Peyer's patch (tissue), 4 donors: ENCODE measurements around the gene OLFM1. TPM values are rescaled to one million over a fixed set of nuclear protein-coding genes. Genes with fewer than 3 reads are reported as not detected.
A peak's percentile ranks its signal among the peaks of the same experiment; 100 is the strongest.

Experiments used
- DNase-seq, 3 donors: peaks; one replicate each; pipeline ENCODE4 v3.0.0-alpha.2; 2017 to 2019
- H3K27ac ChIP-seq, 4 donors: fragments of 200-600 bp; sonication (generic); one replicate each; pipeline ENCODE4 v1.5.1; 2016 to 2019
- H3K27me3 ChIP-seq, 2 donors: fragments of 200-600 bp; sonication (generic); one replicate each; pipeline ENCODE4 v1.5.1; 2019
- H3K36me3 ChIP-seq, 3 donors: fragments of 200-600 bp; sonication (generic); one replicate each; pipeline ENCODE4 v1.5.1; 2016 to 2019
- H3K4me1 ChIP-seq, 4 donors: fragments of 200-600 bp; sonication (generic); one replicate each; pipeline ENCODE4 v1.5.1; 2016 to 2019
- H3K4me3 ChIP-seq, 4 donors: fragments of 200-600 bp; sonication (generic); 1 replicate in 3 of 4; 2 replicates in 1 of 4; pipeline ENCODE4 v1.5.1; 2016 to 2019; ENCODE audit warnings: mild to moderate bottlenecking in 1 of 4
- H3K9me3 ChIP-seq, 4 donors: fragments of 200-600 bp; sonication (generic); one replicate each; pipeline ENCODE4 v1.5.1; 2016 to 2019; ENCODE audit warnings: mild to moderate bottlenecking in 1 of 4
- POLR2A ChIP-seq, 2 donors: fragments of 450-650 bp; IDR thresholded peaks; one replicate each; pipeline ENCODE4 v1.5.1; 2017; ENCODE audit warnings: antibody characterized with exemption in 2 of 2, mild to moderate bottlenecking in 2 of 2, moderate library complexity in 2 of 2
- total RNA-seq, 4 donors: library from RNA; depleted of rRNA; stranded (reverse); fragments of >200 nt; gene quantifications; one replicate each; pipeline ENCODE4 v1.1.0, GENCODE V29; 2016
- TF ChIP-seq, protein P1 (sequence below), 6 experiments: fragments of 450-650 bp in 4 of 6; fragments of 200-600 bp in 2 of 6; sonication (generic) in 1 of 6; IDR thresholded peaks; one replicate each; pipeline ENCODE4 v1.5.1; 2017 to 2019; ENCODE audit warnings: antibody characterized with exemption in 6 of 6, mild to moderate bottlenecking in 3 of 6, moderate library complexity in 1 of 6

Gene OLFM1
- total RNA-seq, 4 donors from 2014 or later: 2.5 to 5.8 (median 4.9) TPM

DNA sequence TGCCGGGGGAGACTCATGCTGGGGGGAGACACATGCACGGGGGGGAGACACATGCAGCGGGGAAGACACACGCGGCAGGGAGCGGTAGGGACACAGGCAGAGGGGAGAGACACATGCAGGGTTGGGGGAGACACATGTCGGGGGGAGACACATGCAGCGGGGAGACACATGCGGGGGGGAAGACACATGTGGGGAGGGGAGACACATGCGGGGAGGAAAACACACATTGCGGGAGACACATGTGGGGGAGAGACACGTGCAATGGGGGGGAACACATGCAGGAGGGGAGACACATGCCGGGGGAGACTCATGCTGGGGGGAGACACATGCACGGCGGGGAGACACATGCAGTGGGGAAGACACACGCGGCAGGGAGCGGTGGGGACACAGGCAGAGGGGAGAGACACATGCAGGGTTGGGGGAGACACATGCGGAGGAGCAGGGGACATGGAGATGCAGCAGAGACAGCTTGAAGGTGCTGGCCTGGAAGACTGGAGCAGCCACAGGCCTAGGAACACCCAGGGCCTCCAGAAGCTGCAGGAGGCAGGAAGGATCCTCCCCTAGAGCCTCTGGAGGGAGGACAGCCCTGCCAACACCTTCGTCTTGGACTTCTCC is 20.3 kb upstream of the OLFM1 start:
- TF ChIP-seq POLR2A (IDR thresholded peaks at IDR 0.05): no peak
- TF ChIP-seq, protein P1, sequence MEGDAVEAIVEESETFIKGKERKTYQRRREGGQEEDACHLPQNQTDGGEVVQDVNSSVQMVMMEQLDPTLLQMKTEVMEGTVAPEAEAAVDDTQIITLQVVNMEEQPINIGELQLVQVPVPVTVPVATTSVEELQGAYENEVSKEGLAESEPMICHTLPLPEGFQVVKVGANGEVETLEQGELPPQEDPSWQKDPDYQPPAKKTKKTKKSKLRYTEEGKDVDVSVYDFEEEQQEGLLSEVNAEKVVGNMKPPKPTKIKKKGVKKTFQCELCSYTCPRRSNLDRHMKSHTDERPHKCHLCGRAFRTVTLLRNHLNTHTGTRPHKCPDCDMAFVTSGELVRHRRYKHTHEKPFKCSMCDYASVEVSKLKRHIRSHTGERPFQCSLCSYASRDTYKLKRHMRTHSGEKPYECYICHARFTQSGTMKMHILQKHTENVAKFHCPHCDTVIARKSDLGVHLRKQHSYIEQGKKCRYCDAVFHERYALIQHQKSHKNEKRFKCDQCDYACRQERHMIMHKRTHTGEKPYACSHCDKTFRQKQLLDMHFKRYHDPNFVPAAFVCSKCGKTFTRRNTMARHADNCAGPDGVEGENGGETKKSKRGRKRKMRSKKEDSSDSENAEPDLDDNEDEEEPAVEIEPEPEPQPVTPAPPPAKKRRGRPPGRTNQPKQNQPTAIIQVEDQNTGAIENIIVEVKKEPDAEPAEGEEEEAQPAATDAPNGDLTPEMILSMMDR (IDR thresholded peaks at IDR 0.05): no peak
- no peaks in the 10 kb centered on the region for H3K27me3 ChIP-seq

GRCh38 chr9:135068776-135069415 is 18.6 kb upstream of the OLFM1 start:
- H3K9me3 ChIP-seq: peaks cover 0 to 6% (median under 1%) of the 10 kb centered on the region in 4 donors
- H3K27ac ChIP-seq: no peak overlapping the region
- H3K36me3 ChIP-seq: no peaks in the 10 kb centered on the region
- TF ChIP-seq POLR2A (IDR thresholded peaks at IDR 0.05): no peak
- TF ChIP-seq, protein P1 (IDR thresholded peaks at IDR 0.05): no peak
- no peaks in the 10 kb centered on the region for H3K4me1 ChIP-seq
- H3K4me3 ChIP-seq: no peak overlapping the region
- H3K27me3 ChIP-seq: no peaks in the 10 kb centered on the region
- peak in 2 of 3 donors; percentile 29 to 34 for DNase-seq

More for the DNA sequence above, 20.3 kb upstream of the OLFM1 start:
- Histone ChIP-seq H3K9me3 (peaks cover 0 to 6% (median 3%) of the 10 kb centered on the region in 4 donors), H3K27ac (no peak overlapping the region), H3K4me1 (no peaks in the 10 kb centered on the region), H3K4me3 (no peak overlapping the region), H3K36me3 (no peaks in the 10 kb centered on the region)
- peak in 2 of 3 donors; percentile 13 to 16 for DNase-seq

DNA sequence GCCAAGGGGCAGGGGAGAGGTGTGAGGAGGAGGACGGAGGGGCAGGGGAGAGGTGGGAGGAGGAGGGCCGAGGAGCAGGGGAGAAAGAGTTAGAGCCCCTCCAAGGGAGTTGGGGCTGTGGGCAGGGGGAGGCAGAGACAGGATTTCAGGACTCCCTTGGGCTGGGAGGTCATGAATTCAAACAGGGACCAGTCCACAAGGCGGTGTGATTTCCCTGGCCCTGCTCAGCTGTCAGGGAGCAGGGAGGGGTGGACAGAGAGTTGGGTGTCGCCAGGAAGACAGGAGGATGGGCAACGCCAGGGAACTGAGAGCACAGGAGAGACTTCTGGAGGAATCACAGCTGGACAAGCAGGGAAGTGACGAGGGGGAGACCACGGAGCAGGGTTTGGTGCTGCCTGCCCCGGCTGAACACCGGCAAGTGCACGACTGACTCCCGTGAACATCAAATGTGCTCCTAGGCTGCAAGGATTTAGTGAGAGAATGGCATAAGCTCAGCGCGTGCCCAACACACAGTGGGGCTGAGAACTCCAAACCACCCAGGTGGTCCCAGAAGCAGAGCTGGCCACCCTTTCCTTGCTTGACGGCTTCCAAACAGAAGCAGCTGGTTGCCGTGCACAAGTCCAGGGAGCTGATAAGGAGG is 17.8 kb upstream of the OLFM1 start:
- H3K27me3 ChIP-seq: no peaks in the 10 kb centered on the region
- peak in 2 of 3 donors; percentile 18 to 34 for DNase-seq

GRCh38 chr9:135070198-135070951 is 17.1 kb upstream of the OLFM1 start:
- TF ChIP-seq POLR2A (IDR thresholded peaks at IDR 0.05): no peak
- TF ChIP-seq, protein P1 (IDR thresholded peaks at IDR 0.05): no peak
- DNase-seq: peak in 2 of 3 donors; percentile 33 to 37
- Histone ChIP-seq H3K36me3 (no peaks in the 10 kb centered on the region), H3K27me3 (no peaks in the 10 kb centered on the region), H3K27ac (no peak overlapping the region), H3K9me3 (no peaks in the 10 kb centered on the region), H3K4me3 (no peak overlapping the region), H3K4me1 (no peaks in the 10 kb centered on the region)

More for the DNA sequence above, 17.8 kb upstream of the OLFM1 start:
- no peak for TF ChIP-seq POLR2A (IDR thresholded peaks at IDR 0.05)
- TF ChIP-seq, protein P1 (IDR thresholded peaks at IDR 0.05): no peak
- Histone ChIP-seq H3K27ac (no peak overlapping the region), H3K4me3 (no peak overlapping the region), H3K4me1 (no peaks in the 10 kb centered on the region), H3K9me3 (peaks cover 0 to 4% (median 0%) of the 10 kb centered on the region in 4 donors), H3K36me3 (no peaks in the 10 kb centered on the region)

GRCh38 chr9:135070964-135071735 is 16.3 kb upstream of the OLFM1 start:
- peak in 2 of 3 donors; percentile 7 to 19 for DNase-seq

More at GRCh38 chr9:135070964-135071735, 16.3 kb upstream of the OLFM1 start:
- TF ChIP-seq POLR2A (IDR thresholded peaks at IDR 0.05): no peak
- TF ChIP-seq, protein P1 (IDR thresholded peaks at IDR 0.05): no peak
- Histone ChIP-seq H3K9me3 (no peaks in the 10 kb centered on the region), H3K4me3 (no peak overlapping the region), H3K27ac (no peak overlapping the region), H3K36me3 (no peaks in the 10 kb centered on the region), H3K4me1 (peaks cover 0 to 6% (median 0%) of the 10 kb centered on the region in 4 donors), H3K27me3 (no peaks in the 10 kb centered on the region)
